Measurements from ENCODE around the gene POLR1A.

GRCh38 chr2:86150502-86150901 is 44.8 kb upstream of the POLR1A start:
- no peak for TF ChIP-seq POLR2A (IDR thresholded peaks at IDR 0.05)
- TF ChIP-seq CTCF (IDR thresholded peaks at IDR 0.05 in 4 of 5, conservative IDR thresholded peaks at IDR 0.05 in 1 of 5) = no peak

Data from gastrocnemius medialis (tissue), 4 donors.